ENCODE results near the gene TMEM144. TPM values are rescaled to one million over a fixed set of nuclear protein-coding genes. Genes with fewer than 3 reads are reported as not detected.

Gene TMEM144
- total and polyA plus RNA-seq, 4 donors: 0.56 to 2.8 (median 1.6) TPM

- Histone ChIP-seq H3K4me1 (ENCODE audit: control insufficient read depth in 4 of 4, insufficient read depth in 4 of 4, low read length in 3 of 4) (peaks cover 0 to 11% (median 0%) of the 10 kb centered on the region in 4 donors), H3K9ac (ENCODE audit: low read depth in 1 of 2, low read length in 2 of 2) (no peak overlapping the region), H3K9me3 (ENCODE audit: control insufficient read depth in 4 of 4, low read length in 3 of 4) (peaks cover 4 to 7% (median 6%) of the 10 kb centered on the region in 4 donors), H3K4me3 (ENCODE audit: low read depth in 1 of 3, low read length in 3 of 3) (no peak overlapping the region), H3K27me3 (ENCODE audit: control insufficient read depth in 4 of 4, insufficient read depth in 4 of 4, low read length in 3 of 4) (no peaks in the 10 kb centered on the region), H3K36me3 (ENCODE audit: control insufficient read depth in 4 of 4, insufficient read depth in 3 of 4, low read depth in 1 of 4, low read length in 3 of 4) (no peaks in the 10 kb centered on the region), H3K27ac (ENCODE audit: low read depth in 1 of 2, low read length in 2 of 2) (no peak overlapping the region)
- DNase-seq (ENCODE audit: low spot score): no peak
- WGBS: 90% methylated on average over 2 of the region's 2 CpGs
- TF ChIP-seq ZBTB33 (IDR thresholded peaks at IDR 0.05): no peak
- no peak for TF ChIP-seq MAX (IDR thresholded peaks at IDR 0.05)
- peak; percentile 40 for TF ChIP-seq ATF3 (IDR thresholded peaks at IDR 0.05)
- TF ChIP-seq HNF4A (conservative IDR thresholded peaks at IDR 0.05): no peak
- TF ChIP-seq FOXA2 (IDR thresholded peaks at IDR 0.05): no peak
- TF ChIP-seq TAF1 (conservative IDR thresholded peaks at IDR 0.05): no peak
- peak; percentile 19 for TF ChIP-seq SP1 (IDR thresholded peaks at IDR 0.05)
- TF ChIP-seq JUND (IDR thresholded peaks at IDR 0.05): no peak
- TF ChIP-seq RXRA (IDR thresholded peaks at IDR 0.05): peak in 1 of 2 donors; percentile 21
- no peak for TF ChIP-seq GABPA (IDR thresholded peaks at IDR 0.05 in 1 of 2, conservative IDR thresholded peaks at IDR 0.05 in 1 of 2)
- no peak for TF ChIP-seq CTCF (IDR thresholded peaks at IDR 0.05; ENCODE audit: low read depth, low read length, missing input control)
- TF ChIP-seq REST (IDR thresholded peaks at IDR 0.05): no peak
Observed at GRCh38 chr4:158295053-158295452, 84.8 kb downstream of the TMEM144 start.

GRCh38 chr4:158297866-158298265 is 87.6 kb downstream of the TMEM144 start:
- H3K27ac ChIP-seq (ENCODE audit: low read depth in 1 of 2, low read length in 2 of 2): no peak overlapping the region
- no peaks in the 10 kb centered on the region for H3K36me3 ChIP-seq (ENCODE audit: control insufficient read depth in 4 of 4, insufficient read depth in 3 of 4, low read depth in 1 of 4, low read length in 3 of 4)
- H3K9ac ChIP-seq (ENCODE audit: low read depth in 1 of 2, low read length in 2 of 2): no peak overlapping the region
- 96% methylated on average over 3 of the region's 3 CpGs for WGBS
- no peak overlapping the region for H3K4me3 ChIP-seq (ENCODE audit: low read depth in 1 of 3, low read length in 3 of 3)
- TF ChIP-seq RXRA (IDR thresholded peaks at IDR 0.05) (no peak), RAD21 (IDR thresholded peaks at IDR 0.05) (no peak), MAX (IDR thresholded peaks at IDR 0.05) (no peak), HNF4G (IDR thresholded peaks at IDR 0.05) (no peak), YY1 (IDR thresholded peaks at IDR 0.05) (no peak), HNF4A (conservative IDR thresholded peaks at IDR 0.05) (no peak), ZBTB33 (IDR thresholded peaks at IDR 0.05) (no peak)
- no peaks in the 10 kb centered on the region for H3K27me3 ChIP-seq (ENCODE audit: control insufficient read depth in 4 of 4, insufficient read depth in 4 of 4, low read length in 3 of 4)
- H3K9me3 ChIP-seq (ENCODE audit: control insufficient read depth in 4 of 4, low read length in 3 of 4): peaks cover 3 to 7% (median 4%) of the 10 kb centered on the region in 4 donors
- DNase-seq (ENCODE audit: low spot score): no peak
- peaks cover 0 to 12% (median 0%) of the 10 kb centered on the region in 4 donors for H3K4me1 ChIP-seq (ENCODE audit: control insufficient read depth in 4 of 4, insufficient read depth in 4 of 4, low read length in 3 of 4)

Data from liver (tissue), 9 donors.